GM23338 (cell line): ENCODE measurements around the gene MBL2. TPM values are rescaled to one million over a fixed set of nuclear protein-coding genes. Genes with fewer than 3 reads are reported as not detected.

Source experiments
- ATAC-seq: fragments of 200-7000 bp; cut with Tn5 transposase; 3 replicates; pipeline ENCODE4 v1.9.1; 2020
- DNase-seq: peaks from one replicate; pipeline ENCODE4 v3.0.0-alpha.2; 2015; ENCODE audit warnings: low spot score
- H2AFZ ChIP-seq: fragments of 200-600 bp; sonication (generic); 2 replicates; pipeline ENCODE4 v1.8.0; 2016; ENCODE audit warnings: antibody characterized with exemption, mild to moderate bottlenecking, moderate library complexity
- H3F3A ChIP-seq: fragments of 200-600 bp; sonication (generic); replicated peaks from 2 replicates; pipeline ENCODE4 v1.8.0; 2017; ENCODE audit warnings: antibody characterized with exemption, mixed run types, low read depth
- H3K27ac ChIP-seq: fragments of 200-600 bp; sonication (generic); 2 replicates; pipeline ENCODE4 v1.6.1; 2016; ENCODE audit warnings: low read depth
- H3K27me3 ChIP-seq: fragments of 200-600 bp; sonication (generic); 2 replicates; pipeline ENCODE4 v1.8.0; 2016; ENCODE audit warnings: mild to moderate bottlenecking, mixed run types, moderate library complexity; ENCODE audit not compliant: insufficient read depth
- H3K36me3 ChIP-seq: fragments of 200-600 bp; sonication (generic); 2 replicates; pipeline ENCODE4 v1.8.0; 2016; ENCODE audit warnings: mild to moderate bottlenecking; ENCODE audit not compliant: insufficient read depth
- H3K4me1 ChIP-seq: fragments of 200-600 bp; sonication (generic); 2 replicates; pipeline ENCODE4 v1.8.0; 2016; ENCODE audit warnings: mild to moderate bottlenecking, moderate library complexity; ENCODE audit not compliant: insufficient read depth
- H3K4me2 ChIP-seq: fragments of 200-600 bp; sonication (generic); 2 replicates; pipeline ENCODE4 v1.7.1; 2017; ENCODE audit warnings: mixed run types
- H3K4me3 ChIP-seq: fragments of 200-600 bp; sonication (generic); 2 replicates; pipeline ENCODE4 v1.6.1; 2016; ENCODE audit warnings: mixed run types
- H3K79me2 ChIP-seq: fragments of 200-600 bp; sonication (generic); replicated peaks from 2 replicates; pipeline ENCODE4 v1.8.0; 2017; ENCODE audit warnings: mild to moderate bottlenecking; ENCODE audit not compliant: insufficient read depth
- H3K9me2 ChIP-seq: fragments of 200-600 bp; sonication (generic); 2 replicates; pipeline ENCODE4 v1.8.0; 2017; ENCODE audit not compliant: insufficient read depth
- H4K20me1 ChIP-seq: fragments of 200-600 bp; sonication (generic); replicated peaks from 2 replicates; pipeline ENCODE4 v1.8.0; 2017; ENCODE audit warnings: mild to moderate bottlenecking; ENCODE audit not compliant: insufficient read depth
- H3K27ac Mint-ChIP-seq: 2 replicates; pipeline ENCODE4 v1.8.0; 2020; ENCODE audit warnings: inconsistent platforms, mild to moderate bottlenecking, moderate library complexity, mixed read lengths
- H3K27me3 Mint-ChIP-seq: 3 replicates; pipeline ENCODE4 v1.8.0; 2022; ENCODE audit warnings: low read depth, mild to moderate bottlenecking, moderate library complexity, mixed read lengths, inconsistent platforms; ENCODE audit not compliant: insufficient read depth, poor library complexity
- H3K36me3 Mint-ChIP-seq: 3 replicates; pipeline ENCODE4 v1.8.0; 2021; ENCODE audit warnings: low read depth, mild to moderate bottlenecking, inconsistent platforms, moderate library complexity, mixed read lengths
- H3K4me1 Mint-ChIP-seq: 3 replicates; pipeline ENCODE4 v1.8.0; 2020; ENCODE audit warnings: mild to moderate bottlenecking, inconsistent platforms, mixed read lengths
- H3K4me3 Mint-ChIP-seq: 3 replicates; pipeline ENCODE4 v1.8.0; 2021; ENCODE audit warnings: moderate library complexity, mild to moderate bottlenecking, inconsistent platforms, mixed read lengths
- H3K9me3 Mint-ChIP-seq: 3 replicates; pipeline ENCODE4 v1.8.0; 2020; ENCODE audit warnings: moderate library complexity, mild to moderate bottlenecking, inconsistent platforms, mixed read lengths
- CREB1 ChIP-seq: fragments of 250-450 bp; sonication (Bioruptor Pico); IDR thresholded peaks from 2 replicates; pipeline ENCODE4 v1.5.0; 2020; ENCODE audit warnings: low read depth, mild to moderate bottlenecking, moderate library complexity
- EZH2 ChIP-seq: fragments of 200-600 bp; sonication (generic); IDR thresholded peaks from one replicate; pipeline ENCODE4 v1.8.0; 2017; ENCODE audit warnings: antibody characterized with exemption, mild to moderate bottlenecking, low read depth; ENCODE audit not compliant: unreplicated experiment
- JUNB ChIP-seq: IDR thresholded peaks from one replicate; pipeline ENCODE4 v1.6.1; 2016; ENCODE audit warnings: antibody characterized with exemption; ENCODE audit not compliant: unreplicated experiment
- NANOG ChIP-seq: IDR thresholded peaks from 2 replicates; pipeline ENCODE4 v1.6.1; 2016; ENCODE audit warnings: antibody characterized with exemption, borderline replicate concordance
- POLR2AphosphoS5 ChIP-seq: IDR thresholded peaks from 2 replicates; pipeline ENCODE4 v1.6.1; 2016; ENCODE audit warnings: antibody characterized with exemption, low read depth
- STAT1 ChIP-seq: IDR thresholded peaks from one replicate; pipeline ENCODE4 v1.6.1; 2016; ENCODE audit warnings: antibody characterized with exemption; ENCODE audit not compliant: unreplicated experiment
- ZNF114 ChIP-seq: fragments of 250-450 bp; sonication (Bioruptor Pico); IDR thresholded peaks from 2 replicates; pipeline ENCODE4 v1.5.0; 2020; ENCODE audit warnings: mild to moderate bottlenecking, moderate library complexity
- ZNF462 ChIP-seq: fragments of 250-450 bp; sonication (Bioruptor Pico); IDR thresholded peaks from 2 replicates; pipeline ENCODE4 v1.5.0; 2020; ENCODE audit warnings: mild to moderate bottlenecking, moderate library complexity
- polyA plus RNA-seq: library from polyadenylated mRNA; unstranded; fragments of >200 nt; fragmentation: Nextera tagmentation; extraction: Ambion mirVana; gene quantifications from 2 replicates; pipeline ENCODE4 v1.2.1, GENCODE V29; 2016
- total RNA-seq: library from RNA; depleted of rRNA; stranded (reverse); fragments of >200 nt; shearing (Covaris generic); gene quantifications from 2 replicates; pipeline ENCODE4 v1.2.3, GENCODE V29; 2014
- TF ChIP-seq, protein P1 (sequence below): IDR thresholded peaks from one replicate; pipeline ENCODE4 v1.6.1; 2018; ENCODE audit warnings: antibody characterized with exemption; ENCODE audit not compliant: unreplicated experiment
- TF ChIP-seq, protein P2 (sequence below), 2 experiments: fragments of 200-600 bp in 1 of 2; sonication (generic) in 1 of 2; conservative IDR thresholded peaks; 2 replicates each; pipeline versions ENCODE4 v1.5.1 to v1.6.1; 2016 to 2017; ENCODE audit warnings: antibody characterized with exemption in 2 of 2, low read depth in 2 of 2, mild to moderate bottlenecking in 2 of 2, moderate library complexity in 1 of 2

Gene MBL2
- total and polyA plus RNA-seq, 2 experiments from 2014 or later = not detected

DNA sequence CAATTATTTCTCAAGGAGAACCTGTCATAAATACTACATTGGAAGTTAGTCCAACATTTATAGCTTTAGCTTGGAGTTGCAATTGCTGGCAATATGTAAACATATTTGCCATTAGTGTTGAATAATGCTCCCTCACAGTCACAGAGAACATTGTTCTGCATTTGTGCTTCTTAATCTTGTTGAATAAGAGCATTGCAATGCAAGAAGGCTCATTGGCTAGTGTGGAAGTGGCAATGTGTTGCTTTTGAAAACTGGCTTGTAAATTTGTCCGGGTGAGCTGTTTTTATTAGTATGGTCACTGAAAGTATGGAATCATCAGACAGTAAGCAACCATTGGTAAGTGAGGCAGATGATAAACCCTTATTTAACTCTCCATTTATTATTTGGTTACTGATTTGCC, 47.7 kb upstream of the MBL2 start (continued):
- TF ChIP-seq, protein P1, sequence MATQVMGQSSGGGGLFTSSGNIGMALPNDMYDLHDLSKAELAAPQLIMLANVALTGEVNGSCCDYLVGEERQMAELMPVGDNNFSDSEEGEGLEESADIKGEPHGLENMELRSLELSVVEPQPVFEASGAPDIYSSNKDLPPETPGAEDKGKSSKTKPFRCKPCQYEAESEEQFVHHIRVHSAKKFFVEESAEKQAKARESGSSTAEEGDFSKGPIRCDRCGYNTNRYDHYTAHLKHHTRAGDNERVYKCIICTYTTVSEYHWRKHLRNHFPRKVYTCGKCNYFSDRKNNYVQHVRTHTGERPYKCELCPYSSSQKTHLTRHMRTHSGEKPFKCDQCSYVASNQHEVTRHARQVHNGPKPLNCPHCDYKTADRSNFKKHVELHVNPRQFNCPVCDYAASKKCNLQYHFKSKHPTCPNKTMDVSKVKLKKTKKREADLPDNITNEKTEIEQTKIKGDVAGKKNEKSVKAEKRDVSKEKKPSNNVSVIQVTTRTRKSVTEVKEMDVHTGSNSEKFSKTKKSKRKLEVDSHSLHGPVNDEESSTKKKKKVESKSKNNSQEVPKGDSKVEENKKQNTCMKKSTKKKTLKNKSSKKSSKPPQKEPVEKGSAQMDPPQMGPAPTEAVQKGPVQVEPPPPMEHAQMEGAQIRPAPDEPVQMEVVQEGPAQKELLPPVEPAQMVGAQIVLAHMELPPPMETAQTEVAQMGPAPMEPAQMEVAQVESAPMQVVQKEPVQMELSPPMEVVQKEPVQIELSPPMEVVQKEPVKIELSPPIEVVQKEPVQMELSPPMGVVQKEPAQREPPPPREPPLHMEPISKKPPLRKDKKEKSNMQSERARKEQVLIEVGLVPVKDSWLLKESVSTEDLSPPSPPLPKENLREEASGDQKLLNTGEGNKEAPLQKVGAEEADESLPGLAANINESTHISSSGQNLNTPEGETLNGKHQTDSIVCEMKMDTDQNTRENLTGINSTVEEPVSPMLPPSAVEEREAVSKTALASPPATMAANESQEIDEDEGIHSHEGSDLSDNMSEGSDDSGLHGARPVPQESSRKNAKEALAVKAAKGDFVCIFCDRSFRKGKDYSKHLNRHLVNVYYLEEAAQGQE = no peak
- no peak for TF ChIP-seq JUNB
- no peak for TF ChIP-seq ZNF114

GRCh38 chr10:52818019-52818418, 45.4 kb upstream of the MBL2 start:
- Histone ChIP-seq H3K36me3 (no peaks in the 10 kb centered on the region), H3K4me2 (no peak overlapping the region), H4K20me1 (no peaks in the 10 kb centered on the region), H3K27me3 (no peaks in the 10 kb centered on the region), H3K27ac (no peak overlapping the region), H3K79me2 (no peaks in the 10 kb centered on the region), H3F3A (no peaks in the 10 kb centered on the region), H3K9me2 (no peaks in the 10 kb centered on the region), H2AFZ (no peak overlapping the region), H3K4me3 (no peak overlapping the region), H3K4me1 (peaks cover 20% of the 10 kb centered on the region; the same call in 1 of the 2 replicates)
- Mint-ChIP-seq H3K36me3 (no peaks in the 10 kb centered on the region), H3K27ac (no peak overlapping the region), H3K9me3 (no peaks in the 10 kb centered on the region), H3K27me3 (no peaks in the 10 kb centered on the region), H3K4me1 (peaks cover 27% of the 10 kb centered on the region), H3K4me3 (no peak overlapping the region)
- ATAC-seq (peak; percentile 97), DNase-seq (peak; percentile 90)
- peak; percentile 58; the same call in 1 of the 2 replicates for TF ChIP-seq NANOG
- TF ChIP-seq, protein P2, sequence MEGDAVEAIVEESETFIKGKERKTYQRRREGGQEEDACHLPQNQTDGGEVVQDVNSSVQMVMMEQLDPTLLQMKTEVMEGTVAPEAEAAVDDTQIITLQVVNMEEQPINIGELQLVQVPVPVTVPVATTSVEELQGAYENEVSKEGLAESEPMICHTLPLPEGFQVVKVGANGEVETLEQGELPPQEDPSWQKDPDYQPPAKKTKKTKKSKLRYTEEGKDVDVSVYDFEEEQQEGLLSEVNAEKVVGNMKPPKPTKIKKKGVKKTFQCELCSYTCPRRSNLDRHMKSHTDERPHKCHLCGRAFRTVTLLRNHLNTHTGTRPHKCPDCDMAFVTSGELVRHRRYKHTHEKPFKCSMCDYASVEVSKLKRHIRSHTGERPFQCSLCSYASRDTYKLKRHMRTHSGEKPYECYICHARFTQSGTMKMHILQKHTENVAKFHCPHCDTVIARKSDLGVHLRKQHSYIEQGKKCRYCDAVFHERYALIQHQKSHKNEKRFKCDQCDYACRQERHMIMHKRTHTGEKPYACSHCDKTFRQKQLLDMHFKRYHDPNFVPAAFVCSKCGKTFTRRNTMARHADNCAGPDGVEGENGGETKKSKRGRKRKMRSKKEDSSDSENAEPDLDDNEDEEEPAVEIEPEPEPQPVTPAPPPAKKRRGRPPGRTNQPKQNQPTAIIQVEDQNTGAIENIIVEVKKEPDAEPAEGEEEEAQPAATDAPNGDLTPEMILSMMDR (conservative IDR thresholded peaks at IDR 0.05; ENCODE audit: low read depth in 2 of 2) = peak; percentile 90
- no peak for TF ChIP-seq JUNB
- TF ChIP-seq STAT1 = no peak

DNA sequence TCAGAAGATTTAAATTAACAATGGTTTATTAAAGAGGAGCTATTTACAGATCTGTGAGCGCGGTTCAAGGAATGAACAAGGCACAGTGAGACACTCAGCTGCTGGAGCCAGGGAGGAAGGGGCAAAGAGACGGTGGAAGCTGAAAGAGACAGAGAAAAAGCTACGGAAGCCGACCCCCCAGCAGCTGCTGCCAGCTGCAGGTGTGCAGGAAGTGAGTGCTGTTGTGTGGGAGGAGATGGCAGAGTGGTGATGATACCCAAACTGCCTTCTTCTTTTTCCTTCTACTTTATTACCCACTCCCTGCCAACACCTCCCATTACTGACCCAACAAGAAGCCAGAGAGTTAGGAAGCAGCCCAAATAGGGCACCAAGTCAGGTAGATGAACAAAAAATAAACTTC, 41.9 kb upstream of the MBL2 start:
- Mint-ChIP-seq H3K4me1 (peaks cover 24% of the 10 kb centered on the region), H3K27me3 (no peaks in the 10 kb centered on the region), H3K9me3 (no peaks in the 10 kb centered on the region; the same call in 2 of the 3 replicates), H3K4me3 (no peak overlapping the region), H3K36me3 (no peaks in the 10 kb centered on the region), H3K27ac (no peak overlapping the region)
- no peaks in the 10 kb centered on the region for H4K20me1 ChIP-seq
- H3F3A ChIP-seq = no peaks in the 10 kb centered on the region
- H3K4me3 ChIP-seq = no peak overlapping the region
- peak overlapping the region; percentile 50 for H2AFZ ChIP-seq
- H3K4me2 ChIP-seq = no peak overlapping the region
- H3K9me2 ChIP-seq = no peaks in the 10 kb centered on the region
- H3K79me2 ChIP-seq = no peaks in the 10 kb centered on the region
- H3K27ac ChIP-seq = no peak overlapping the region
- H3K27me3 ChIP-seq = no peaks in the 10 kb centered on the region
- DNase-seq (peak; percentile 8), ATAC-seq (no peak)
- H3K4me1 ChIP-seq = peaks cover 20% of the 10 kb centered on the region; the same call in 1 of the 2 replicates
- H3K36me3 ChIP-seq = no peaks in the 10 kb centered on the region
- TF ChIP-seq EZH2 (no peak), ZNF462 (CRISPR knock-in tag) (no peak), POLR2AphosphoS5 (no peak), CREB1 (CRISPR knock-in tag) (no peak), STAT1 (no peak)
